ENCODE data around the gene SRPK2.

GRCh38 chr7:105141068-105141467 lies 247.7 kb downstream of the SRPK2 start:
- TF ChIP-seq CTCF (IDR thresholded peaks at IDR 0.05), result peak; percentile 62
- no peak for TF ChIP-seq EZH2 (IDR thresholded peaks at IDR 0.05)
- TF ChIP-seq EZH2phosphoT487 (IDR thresholded peaks at IDR 0.05), result no peak

Data from neural progenitor cell (in vitro differentiated cells).